Measurements from ENCODE around the gene SLC15A3.
A peak's percentile ranks its signal among the peaks of the same experiment; 100 is the strongest.
"Not testable (repeated sequence)": the region's sequence is repeated elsewhere in the genome, so short reads cannot be mapped to it uniquely, and the experiment has no call there.

SLC15A3 gene

DNA sequence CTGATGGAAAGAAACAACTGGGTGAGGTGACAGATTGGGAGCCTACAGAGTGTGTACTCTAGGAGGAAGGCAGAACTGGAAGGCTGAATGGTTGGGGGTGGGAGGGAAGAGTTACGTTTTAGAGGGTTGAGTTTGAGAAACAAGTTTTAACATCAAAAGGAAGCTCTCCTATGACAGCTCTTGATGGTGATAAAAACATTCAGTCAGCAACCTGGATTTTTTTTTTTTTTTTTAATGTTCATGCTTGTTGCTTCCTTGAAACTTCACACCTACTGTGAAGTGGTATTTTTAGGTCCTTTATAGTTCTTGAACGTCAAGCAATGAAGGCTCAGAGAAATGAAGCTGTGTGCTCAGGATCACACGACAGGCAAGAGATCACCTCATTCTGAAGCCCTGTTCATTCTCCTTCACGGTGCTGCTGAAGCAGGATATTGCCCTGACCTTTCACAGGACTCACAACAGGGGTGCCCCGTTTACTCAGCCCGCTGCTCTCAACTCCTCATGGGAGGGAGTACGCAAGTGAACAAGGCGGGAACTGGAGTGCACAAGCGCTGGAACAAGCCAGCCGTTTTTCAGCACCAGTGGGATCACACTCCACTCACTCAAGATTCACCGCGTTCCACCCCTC lies 39.6 kb downstream of the SLC15A3 start:
- DNase-seq = no peak

DNA sequence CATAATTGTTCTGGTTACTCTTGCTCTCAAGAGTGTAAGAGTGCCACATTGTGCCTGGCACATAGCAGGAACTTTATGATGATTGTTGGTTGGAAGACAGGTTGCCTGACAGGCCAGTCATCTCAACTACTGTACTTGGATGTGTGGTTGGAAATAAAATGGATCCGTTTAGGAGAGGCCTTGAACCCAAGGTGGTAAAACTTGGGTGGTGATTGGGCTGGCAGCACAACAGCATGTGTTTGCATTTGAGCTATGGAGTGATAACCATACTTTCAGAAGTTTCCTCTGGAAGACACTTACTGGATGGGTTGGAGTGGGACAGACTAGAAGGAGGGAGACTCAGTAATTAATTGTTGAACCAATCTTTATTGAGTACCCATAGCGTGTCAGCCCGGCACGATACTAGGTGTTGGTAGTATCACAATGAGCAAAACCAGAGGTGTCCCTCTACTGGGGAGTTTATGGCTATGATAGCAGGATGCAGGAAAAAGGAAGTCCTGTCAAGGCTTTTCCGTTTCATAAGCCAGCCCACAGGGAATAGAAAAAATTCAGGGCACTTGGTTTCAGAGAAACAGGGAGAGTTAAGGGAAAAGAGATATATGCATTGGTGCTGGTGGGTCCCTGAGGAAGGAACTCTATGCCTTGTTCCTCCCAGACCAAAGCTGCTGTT lies 41.1 kb downstream of the SLC15A3 start:
- DNase-seq = no peak

DNA sequence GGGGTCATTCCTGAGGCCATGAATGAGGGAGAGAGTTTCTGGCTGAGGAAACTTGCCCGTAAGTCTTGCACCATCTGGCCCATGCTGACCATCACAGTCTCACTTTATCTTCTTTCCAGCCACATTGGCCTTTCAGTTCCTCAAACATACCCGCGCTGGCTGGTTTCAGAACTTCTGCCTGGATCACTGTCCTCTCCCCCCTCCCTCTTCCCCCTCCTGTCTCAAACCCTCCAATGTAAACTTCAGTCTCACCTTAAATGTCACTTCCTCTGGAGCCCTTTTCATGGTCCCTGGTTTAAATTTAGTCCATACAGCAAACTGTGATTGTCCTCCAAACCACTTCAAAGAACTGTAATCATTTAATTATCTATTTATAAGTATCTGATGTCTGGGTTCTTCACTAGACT lies 41.7 kb downstream of the SLC15A3 start:
- no peak for DNase-seq

DNA sequence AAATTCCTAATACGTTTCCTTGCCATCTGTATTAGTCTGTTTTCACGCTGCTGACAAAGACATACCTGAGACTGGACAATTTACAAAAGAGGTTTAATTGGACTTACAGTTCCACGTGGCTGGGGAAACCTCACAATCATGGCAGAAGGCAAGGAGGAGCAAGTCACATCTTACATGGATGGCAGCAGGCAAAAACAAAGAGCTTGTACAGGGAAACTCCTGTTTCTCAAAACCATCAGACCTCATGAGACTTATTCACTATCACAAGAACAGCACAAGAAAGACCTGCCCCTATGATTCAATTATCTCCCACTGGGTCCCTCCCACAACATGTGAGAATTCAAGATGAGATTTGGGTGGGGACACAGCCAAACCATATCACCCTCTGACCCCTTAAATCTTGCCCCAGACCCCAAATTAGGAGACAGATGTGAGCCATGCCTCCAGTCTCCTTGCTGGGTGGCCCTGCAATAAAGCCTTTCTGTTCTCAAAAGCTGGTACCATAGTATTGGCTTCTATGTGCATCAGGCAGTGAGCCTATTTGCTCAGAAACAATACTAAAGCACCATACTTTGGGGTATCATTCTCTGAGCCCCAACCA lies 42.2 kb downstream of the SLC15A3 start:
- DNase-seq = not testable (repeated sequence)

DNA sequence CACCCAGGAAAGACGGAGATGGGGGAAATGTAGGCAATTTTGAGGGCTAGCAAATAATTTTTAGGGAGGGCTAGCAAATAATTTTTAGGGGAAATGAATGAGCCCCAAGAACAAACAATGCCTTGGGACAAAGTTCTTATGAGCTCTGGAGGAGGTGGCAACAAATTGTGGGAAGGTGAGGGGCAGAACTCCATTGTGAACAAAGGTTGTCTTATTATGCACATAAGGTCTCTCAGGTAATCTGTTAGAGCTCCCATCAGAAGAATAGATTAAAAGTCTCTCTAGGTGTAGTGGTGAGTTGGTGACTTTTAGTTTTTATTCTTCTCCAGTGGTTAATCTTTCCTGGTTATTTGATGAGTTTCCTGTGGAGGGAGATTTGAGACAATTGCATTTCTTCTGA lies 43.2 kb downstream of the SLC15A3 start:
- no peak for DNase-seq

DNA sequence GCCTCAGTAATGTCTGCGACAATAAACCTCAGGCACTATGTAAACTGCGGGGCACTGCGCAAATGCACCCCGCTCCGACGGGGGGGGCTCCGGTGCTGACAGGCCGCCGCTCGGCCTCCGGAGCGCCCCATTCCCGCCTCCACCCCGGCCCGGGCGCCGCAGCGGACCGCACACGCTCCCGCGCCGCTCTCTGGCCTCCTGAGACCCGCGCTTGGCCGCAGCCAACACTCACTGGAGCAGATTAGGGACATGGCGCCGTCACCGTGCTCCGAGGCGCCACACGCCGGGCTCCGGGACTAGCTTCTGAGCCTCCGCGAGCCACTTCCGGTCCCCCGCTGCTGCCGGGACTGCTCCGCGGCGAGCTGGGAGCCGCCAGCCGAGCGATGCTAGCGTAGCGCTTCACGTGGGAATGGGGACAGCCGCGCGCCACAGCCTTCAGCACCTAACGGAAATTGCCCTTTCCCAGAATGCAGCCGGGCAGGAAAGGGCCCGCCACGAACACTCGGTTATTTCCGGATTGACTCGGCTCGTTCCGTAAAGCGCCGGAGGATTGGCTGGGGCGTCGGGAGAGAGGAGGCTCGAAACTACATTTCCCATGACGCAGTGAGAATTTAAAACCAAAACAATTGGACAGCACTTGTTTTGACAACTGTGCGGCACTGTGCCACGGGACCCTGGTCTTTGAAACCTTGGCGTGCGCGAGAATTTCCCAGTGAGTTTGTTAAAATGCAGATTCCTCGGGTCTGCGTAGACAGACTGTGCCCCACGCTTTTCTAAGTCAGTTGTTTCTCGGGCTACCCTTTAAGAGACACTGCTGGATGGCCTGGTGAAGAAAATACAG lies 45.6 kb downstream of the SLC15A3 start, which contains the start of gene PRPF19:
Gene PRPF19, minus strand, starts transcription at position 454 of the 841 bp plus-strand sequence. Its CDS starts 203 bp downstream, at position 251.
- DNase-seq = peak; percentile 98

DNA sequence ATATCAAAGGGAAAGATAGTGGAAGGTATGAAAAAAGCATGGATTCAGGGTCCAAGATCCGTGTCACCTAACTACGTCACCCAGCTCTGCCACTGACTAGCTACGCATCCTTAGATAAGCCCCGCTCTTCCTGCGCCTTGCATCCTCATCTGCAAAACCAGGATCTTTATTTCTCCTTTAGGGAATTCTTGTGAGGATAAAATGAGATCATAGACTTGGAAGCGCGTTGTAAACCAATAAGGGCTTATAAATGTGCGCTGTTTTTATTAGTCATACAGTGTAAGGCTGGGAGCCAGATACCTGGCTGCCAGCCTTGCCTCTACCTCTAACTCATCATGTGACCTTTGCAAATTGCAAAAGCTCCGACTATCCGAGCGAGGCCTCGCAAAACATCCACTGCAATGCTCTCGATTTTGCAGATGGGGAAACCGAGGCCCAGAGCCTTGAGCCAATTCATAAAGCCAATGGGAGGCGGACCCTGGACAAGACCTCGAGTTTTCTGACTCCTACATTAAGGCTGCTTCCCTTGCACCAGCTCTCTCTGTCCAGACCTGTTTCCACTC lies 46.3 kb downstream of the SLC15A3 start:
- no peak for DNase-seq

DNA sequence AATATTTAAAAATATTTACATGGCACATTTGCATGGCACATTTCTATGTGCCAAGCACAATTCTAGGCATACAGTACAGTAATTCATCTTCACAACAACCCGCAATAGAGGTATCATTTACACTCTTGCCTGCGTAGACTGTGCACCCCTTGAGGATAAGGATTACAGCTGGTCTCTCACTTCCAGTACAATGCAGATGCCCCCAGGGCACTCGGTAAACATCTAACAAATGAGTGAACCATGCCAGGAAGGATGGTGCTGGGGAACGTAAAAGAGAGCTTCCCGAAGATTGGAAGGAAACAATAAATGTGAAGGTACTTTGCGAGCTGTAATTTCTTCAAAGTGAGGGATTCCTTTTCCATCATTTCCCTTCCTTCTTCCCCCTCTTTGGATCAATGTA lies 46.9 kb downstream of the SLC15A3 start:
- DNase-seq = peak; percentile 43

DNA sequence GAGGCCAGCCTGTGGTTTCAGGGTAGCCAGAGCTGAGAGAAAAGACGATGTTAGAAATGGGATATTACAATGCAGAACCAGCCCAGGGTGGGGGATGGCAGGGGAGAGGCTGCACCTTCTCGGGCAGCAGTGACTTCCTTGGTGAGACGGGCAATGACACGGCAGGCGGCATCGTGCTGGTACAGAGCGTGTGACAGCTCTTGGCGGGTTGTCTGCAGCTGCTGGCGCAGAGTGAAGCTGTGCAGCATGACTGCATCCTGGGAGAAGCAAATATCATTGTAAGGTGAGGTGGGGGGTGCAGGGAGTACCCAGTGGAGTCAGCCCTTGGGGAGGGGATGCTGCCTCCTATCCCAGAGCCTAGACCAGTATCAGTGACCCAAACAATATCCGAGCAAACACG lies 49.4 kb downstream of the SLC15A3 start:
- no peak for DNase-seq

DNA sequence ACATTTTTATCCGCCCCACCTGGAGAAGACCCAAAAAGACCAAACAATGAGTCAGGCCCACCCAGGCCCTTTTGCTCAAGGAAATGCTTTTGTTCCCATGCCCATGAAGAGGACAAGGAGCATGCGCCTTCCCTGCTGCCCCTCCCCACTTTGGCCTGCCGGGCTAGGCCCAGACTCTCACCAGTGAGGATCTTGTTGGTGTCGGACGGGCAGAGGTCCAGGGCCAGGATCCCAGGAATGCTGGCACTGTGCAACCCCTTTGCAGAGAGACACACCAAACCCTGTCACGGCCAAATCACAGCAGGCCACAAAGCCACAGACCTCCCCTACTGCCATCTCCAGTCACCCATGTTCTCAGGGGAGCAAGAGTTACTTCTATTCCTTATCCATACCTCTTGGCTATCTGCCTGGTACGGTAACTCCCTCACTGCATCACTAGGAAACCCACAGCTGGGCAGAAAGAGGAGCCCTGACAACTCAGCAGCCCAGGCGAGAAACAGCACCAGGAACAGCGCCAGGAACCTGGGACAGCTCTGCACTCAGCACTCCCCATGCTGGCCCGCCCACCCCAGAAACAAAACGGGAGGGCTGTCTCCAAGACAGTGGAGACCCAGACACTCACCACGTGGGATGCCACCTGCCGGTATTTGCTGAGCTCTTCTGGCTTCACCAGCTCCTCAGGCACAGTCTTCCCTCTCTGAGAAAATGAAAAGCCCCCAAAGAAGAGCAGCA lies 51.1 kb downstream of the SLC15A3 start:
- DNase-seq = no peak

DNA sequence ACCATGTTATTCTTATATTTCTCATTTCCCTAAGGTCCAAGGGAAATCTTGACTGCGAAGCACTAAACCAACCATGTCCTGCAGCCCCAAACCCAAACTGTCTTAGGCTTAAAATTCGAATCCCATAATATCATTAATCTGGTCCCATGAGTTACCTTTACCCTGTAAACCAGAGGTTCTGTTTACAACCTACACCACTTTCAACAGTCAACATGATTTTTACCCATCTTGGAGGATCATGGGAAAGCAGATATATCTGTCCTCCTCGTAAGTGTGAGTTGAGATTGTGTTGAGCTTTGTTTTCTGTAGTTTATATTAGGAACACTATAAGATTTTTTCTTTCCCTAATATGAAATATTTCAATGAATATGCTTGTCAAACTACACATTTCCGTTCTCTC lies 52.0 kb downstream of the SLC15A3 start:
- no peak for DNase-seq

DNA sequence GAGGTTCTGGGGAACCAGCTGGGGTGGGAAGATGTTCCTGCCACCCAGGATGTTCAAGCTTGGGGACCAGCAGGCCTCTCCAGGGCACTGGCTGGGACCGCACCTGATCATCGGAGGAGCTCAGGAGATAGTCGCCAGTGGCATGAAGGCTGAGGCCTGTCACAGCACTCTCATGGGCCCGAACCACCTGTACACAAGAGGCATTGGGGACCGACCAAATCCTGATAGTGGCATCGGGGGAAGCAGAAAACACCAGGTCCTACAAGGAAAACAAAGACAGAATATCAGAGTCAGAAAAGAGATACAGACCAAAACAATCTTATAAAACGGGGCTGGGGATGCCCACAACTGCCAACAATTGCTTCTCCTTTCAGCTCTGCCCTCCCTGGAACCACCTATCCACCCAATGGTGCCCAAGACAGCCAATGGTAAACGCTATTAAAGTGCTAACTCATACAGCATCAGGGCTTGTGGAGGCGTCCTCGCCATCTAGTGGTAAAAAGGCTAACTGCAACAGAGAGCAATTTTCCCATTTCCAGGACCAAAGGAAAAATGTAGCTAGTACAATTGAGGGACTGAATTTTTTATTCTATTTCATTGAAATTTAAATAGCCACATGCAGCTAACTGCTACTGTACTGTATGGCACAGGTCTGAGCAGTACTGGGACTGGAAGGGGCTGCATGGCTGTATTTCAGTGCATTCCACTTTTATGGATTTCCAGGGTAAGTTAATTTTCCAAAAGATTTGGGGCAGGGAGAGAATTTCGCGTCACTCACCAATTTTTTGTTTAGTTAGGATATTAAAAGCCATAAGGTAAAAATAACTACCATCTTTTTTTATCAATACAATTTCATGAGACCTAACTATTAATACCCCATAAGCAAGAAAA lies 52.7 kb downstream of the SLC15A3 start:
- DNase-seq = peak; percentile 46

DNA sequence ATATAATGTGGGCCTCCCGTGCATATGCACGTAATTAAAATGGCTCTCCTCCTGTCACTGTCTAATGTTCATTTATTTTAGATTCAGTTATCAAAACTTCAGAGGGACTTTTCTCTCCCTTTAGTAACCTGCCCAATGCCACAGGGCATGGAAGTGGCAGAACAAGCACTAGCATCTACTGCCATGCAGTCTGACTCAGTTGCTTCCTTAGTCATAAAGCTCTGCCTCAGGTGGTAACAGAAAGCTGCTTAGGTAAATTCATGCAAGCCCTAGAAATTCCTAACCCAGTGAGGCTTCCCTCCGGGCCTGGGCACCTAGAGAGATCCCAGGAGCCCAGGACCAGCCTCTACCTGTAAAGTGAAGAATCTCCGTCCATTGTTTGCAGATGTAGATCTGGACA lies 54.5 kb downstream of the SLC15A3 start:
- DNase-seq = no peak

DNA sequence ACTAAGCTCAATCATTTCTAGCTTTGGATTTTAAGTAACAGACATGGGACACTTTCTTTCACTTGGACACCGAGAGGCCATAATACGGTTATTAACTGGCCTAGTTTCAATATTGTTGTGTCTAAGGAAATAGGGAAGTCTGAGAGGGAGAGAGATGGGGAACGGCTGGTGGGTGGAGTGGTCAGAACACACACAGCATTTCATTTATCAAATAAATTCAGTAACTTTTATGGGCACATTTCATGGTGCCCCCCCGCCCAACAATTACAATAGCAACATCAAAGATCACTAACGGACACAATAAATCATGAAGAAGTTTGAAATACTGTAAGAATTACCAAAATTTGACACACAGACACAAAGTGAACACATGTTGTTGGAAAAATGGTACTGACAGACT lies 56.3 kb downstream of the SLC15A3 start:
- DNase-seq = no peak

DNA sequence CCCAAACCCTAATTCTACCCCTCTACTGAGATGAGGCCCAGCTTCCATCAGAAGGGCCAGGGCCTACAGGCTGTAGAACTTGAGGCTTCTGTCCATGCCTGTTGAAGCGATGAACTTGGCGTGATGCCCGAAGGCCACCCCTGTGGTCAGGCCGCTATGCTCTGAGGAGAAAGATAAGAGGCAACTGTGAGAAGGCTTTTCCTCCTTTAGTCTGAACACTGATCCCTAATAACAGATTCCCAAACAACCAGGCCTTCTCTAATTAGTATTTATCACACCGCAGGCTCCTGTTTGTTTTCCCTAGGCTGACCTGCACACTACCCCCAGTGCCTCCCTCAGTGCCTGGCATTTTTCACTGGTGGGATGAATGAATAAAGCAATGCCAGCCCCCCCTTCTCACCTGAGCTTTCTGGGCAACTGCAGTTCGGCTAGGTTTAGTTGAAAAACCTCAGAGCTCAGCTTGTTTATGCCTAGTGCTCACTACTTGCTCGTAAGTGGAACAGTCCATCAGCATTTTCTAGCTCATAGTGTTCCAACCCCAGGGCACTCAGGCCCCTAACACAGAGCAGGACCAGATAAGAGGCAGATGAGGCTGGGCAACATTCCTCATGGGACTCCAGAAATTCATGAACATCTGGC lies 60.8 kb downstream of the SLC15A3 start:
- no peak for DNase-seq

DNA sequence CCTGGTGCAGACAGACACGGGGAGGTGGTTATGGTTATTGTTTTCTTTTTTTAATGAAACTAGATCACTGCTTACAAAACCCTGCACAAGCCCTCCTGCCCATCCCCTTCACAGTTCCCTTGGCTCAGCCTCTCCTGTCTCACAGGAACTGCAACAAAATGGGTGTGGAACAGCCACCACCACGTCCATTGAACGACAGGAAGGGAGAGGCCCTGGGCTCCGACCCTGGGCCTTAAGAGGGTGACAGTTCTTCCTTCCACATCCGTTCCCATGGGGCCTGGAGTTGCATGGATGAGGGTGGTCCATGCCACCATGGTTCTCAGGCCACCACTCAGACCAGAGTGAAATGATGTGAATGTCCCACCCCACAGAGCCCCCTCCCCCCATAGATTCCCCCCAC lies 61.3 kb downstream of the SLC15A3 start:
- no peak for DNase-seq

DNA sequence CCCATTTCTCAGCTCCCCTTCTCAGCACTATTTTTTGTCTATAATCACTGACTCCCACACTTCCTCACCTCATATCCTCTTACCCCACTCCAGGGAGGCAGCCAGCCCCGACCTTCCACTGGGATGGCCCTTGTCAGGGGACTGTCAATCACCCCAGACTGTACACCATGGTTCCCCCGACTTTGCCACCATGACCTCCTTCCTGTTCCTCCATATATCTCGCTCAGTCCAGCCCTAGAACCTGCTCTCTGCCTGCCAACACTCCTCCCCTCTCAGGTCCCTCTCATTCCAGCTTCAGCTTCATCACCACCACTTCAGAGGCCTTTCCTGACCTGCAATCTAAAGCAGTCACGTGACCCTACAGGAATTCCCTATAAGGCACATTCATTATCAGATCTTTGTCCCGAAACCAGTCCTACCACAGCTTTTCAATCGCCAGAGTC lies 62.1 kb downstream of the SLC15A3 start:
- no peak for DNase-seq

DNA sequence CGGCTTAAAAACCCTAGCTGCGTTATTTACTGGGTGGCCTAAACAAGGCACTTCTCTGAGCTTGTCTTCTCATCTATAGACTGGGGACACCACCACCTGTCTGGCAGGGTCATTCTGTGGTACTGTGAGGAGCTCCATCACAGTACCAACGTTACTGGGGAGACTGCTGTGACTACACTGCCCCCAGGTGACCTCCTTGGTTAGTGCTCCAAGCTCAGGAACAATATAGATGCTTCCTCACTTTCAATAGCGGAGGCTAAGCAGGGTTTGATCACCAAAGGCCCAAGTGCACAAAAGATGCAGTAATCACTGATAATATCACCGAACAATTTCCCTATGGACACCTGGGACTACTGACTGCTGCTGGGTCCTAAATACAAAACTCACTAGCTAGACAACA lies 64.4 kb downstream of the SLC15A3 start:
- DNase-seq = peak; percentile 18
